Ishikawa (cell line): ENCODE results near the gene MAGEC2.

Experiments used
- CEBPB ChIP-seq: IDR thresholded peaks from 2 replicates; pipeline ENCODE4 v1.6.1; 2012
- CREB1 ChIP-seq: IDR thresholded peaks from 2 replicates; pipeline ENCODE4 v1.6.1; 2012; ENCODE audit warnings: low read depth
- EGR1 ChIP-seq: IDR thresholded peaks from 2 replicates; pipeline ENCODE4 v1.6.1; 2012
- EP300 ChIP-seq: IDR thresholded peaks from 2 replicates; pipeline ENCODE4 v1.6.1; 2012; ENCODE audit warnings: borderline replicate concordance
- FOXM1 ChIP-seq: IDR thresholded peaks from 2 replicates; pipeline ENCODE4 v1.6.1; 2012; ENCODE audit warnings: low read depth, borderline replicate concordance
- NFIC ChIP-seq: IDR thresholded peaks from 2 replicates; pipeline ENCODE4 v1.6.1; 2012
- RAD21 ChIP-seq: IDR thresholded peaks from 2 replicates; pipeline ENCODE4 v1.6.1; 2012; ENCODE audit warnings: low read depth
- TAF1 ChIP-seq: IDR thresholded peaks from 2 replicates; pipeline ENCODE4 v1.6.1; 2012; ENCODE audit warnings: low read depth, mild to moderate bottlenecking
- TCF12 ChIP-seq: IDR thresholded peaks from 2 replicates; pipeline ENCODE4 v1.6.1; 2012; ENCODE audit warnings: low read depth
- TEAD4 ChIP-seq: IDR thresholded peaks from 2 replicates; pipeline ENCODE4 v1.6.1; 2012
- YY1 ChIP-seq: IDR thresholded peaks from 2 replicates; pipeline ENCODE4 v1.6.1; 2012; ENCODE audit warnings: low read depth
- ZBTB7A ChIP-seq: IDR thresholded peaks from 2 replicates; pipeline ENCODE4 v1.6.1; 2012; ENCODE audit warnings: low read depth
- TF ChIP-seq, protein P1 (sequence below): IDR thresholded peaks from 2 replicates; pipeline ENCODE4 v1.6.1; 2012; ENCODE audit warnings: low read depth, mild to moderate bottlenecking
- TF ChIP-seq, protein P2 (sequence below): IDR thresholded peaks from 2 replicates; pipeline ENCODE4 v1.6.1; 2012
- TF ChIP-seq, protein P3 (sequence below): IDR thresholded peaks from 2 replicates; pipeline ENCODE4 v1.6.1; 2012

MAGEC2 gene

DNA sequence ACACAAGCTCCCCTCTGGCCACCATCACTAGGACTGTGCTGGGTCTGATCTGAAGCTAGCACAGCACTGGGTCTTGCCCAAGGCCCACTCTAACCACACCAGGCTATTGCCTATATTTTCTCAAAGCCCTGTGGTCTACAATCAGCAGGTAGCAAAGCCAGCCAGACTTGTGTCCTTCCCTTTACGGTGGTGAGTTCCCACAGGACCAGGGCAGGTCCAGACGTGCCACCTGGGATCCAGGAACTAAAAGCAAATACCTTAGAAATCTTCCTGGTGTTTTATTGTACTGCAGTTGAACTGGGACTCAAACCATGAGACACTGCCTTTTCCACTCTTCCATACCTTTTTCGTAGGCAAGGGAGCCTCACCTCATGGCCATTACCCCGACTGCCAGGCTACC, 9.0 kb upstream of the MAGEC2 start:
- TF ChIP-seq, protein P1, sequence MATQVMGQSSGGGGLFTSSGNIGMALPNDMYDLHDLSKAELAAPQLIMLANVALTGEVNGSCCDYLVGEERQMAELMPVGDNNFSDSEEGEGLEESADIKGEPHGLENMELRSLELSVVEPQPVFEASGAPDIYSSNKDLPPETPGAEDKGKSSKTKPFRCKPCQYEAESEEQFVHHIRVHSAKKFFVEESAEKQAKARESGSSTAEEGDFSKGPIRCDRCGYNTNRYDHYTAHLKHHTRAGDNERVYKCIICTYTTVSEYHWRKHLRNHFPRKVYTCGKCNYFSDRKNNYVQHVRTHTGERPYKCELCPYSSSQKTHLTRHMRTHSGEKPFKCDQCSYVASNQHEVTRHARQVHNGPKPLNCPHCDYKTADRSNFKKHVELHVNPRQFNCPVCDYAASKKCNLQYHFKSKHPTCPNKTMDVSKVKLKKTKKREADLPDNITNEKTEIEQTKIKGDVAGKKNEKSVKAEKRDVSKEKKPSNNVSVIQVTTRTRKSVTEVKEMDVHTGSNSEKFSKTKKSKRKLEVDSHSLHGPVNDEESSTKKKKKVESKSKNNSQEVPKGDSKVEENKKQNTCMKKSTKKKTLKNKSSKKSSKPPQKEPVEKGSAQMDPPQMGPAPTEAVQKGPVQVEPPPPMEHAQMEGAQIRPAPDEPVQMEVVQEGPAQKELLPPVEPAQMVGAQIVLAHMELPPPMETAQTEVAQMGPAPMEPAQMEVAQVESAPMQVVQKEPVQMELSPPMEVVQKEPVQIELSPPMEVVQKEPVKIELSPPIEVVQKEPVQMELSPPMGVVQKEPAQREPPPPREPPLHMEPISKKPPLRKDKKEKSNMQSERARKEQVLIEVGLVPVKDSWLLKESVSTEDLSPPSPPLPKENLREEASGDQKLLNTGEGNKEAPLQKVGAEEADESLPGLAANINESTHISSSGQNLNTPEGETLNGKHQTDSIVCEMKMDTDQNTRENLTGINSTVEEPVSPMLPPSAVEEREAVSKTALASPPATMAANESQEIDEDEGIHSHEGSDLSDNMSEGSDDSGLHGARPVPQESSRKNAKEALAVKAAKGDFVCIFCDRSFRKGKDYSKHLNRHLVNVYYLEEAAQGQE = no peak
- no peak for TF ChIP-seq EGR1
- TF ChIP-seq CREB1 = no peak
- TF ChIP-seq CEBPB = no peak
- TF ChIP-seq TEAD4 = no peak
- TF ChIP-seq FOXM1 = no peak
- TF ChIP-seq NFIC = no peak
- TF ChIP-seq, protein P2, sequence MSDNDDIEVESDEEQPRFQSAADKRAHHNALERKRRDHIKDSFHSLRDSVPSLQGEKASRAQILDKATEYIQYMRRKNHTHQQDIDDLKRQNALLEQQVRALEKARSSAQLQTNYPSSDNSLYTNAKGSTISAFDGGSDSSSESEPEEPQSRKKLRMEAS = no peak
- TF ChIP-seq YY1 = no peak
- no peak for TF ChIP-seq ZBTB7A

DNA sequence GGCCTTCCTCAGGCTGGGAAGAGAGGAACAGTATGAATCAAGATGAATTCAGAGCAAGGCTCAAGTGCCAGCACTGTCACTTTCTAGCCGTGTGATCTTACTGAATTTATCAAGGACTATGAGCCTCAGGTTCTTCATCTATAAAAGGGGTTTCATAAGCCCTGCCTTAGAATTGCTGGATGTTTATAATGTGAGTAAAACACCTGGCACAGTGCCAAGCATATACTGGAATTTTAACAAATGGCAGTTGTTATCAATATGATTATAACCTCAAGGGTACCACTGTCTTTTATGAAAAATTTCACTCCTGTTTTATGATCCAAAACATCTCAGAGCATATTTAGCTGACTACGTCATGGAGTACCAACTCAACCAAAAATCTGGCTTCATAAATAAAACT, 4.0 kb downstream of the MAGEC2 start:
- TF ChIP-seq TCF12 = no peak
- TF ChIP-seq, protein P1 = no peak
- TF ChIP-seq EGR1 = no peak
- TF ChIP-seq ZBTB7A = no peak
- no peak for TF ChIP-seq CEBPB
- TF ChIP-seq, protein P2 = no peak
- TF ChIP-seq NFIC = no peak
- TF ChIP-seq CREB1 = no peak
- no peak for TF ChIP-seq RAD21
- TF ChIP-seq TEAD4 = no peak
- TF ChIP-seq, protein P3, sequence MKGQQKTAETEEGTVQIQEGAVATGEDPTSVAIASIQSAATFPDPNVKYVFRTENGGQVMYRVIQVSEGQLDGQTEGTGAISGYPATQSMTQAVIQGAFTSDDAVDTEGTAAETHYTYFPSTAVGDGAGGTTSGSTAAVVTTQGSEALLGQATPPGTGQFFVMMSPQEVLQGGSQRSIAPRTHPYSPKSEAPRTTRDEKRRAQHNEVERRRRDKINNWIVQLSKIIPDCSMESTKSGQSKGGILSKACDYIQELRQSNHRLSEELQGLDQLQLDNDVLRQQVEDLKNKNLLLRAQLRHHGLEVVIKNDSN = no peak
- no peak for TF ChIP-seq FOXM1
- TF ChIP-seq EP300 = no peak
- TF ChIP-seq TAF1 = no peak
- no peak for TF ChIP-seq YY1

DNA sequence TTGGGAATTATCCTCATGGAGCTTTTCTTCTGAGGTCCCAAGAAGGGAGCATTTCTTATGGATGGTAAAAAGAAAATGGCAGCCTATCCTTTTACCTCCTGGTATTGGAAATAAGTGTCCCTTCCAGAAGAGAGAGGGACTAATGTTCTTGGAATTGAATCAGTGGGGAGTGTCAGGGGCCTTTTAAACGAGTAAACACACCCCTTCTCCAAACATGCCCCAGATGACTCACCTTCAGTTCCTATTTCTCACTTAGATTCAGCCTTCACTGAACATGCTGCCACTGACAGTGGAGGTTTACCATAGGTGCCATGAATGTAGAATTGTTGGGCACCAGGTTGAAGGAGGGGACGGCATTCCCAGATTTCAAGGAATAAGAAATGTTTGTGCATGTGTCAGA, 19.0 kb downstream of the MAGEC2 start:
- TF ChIP-seq FOXM1 (no peak), TAF1 (no peak)
- TF ChIP-seq, protein P2 = no peak

DNA sequence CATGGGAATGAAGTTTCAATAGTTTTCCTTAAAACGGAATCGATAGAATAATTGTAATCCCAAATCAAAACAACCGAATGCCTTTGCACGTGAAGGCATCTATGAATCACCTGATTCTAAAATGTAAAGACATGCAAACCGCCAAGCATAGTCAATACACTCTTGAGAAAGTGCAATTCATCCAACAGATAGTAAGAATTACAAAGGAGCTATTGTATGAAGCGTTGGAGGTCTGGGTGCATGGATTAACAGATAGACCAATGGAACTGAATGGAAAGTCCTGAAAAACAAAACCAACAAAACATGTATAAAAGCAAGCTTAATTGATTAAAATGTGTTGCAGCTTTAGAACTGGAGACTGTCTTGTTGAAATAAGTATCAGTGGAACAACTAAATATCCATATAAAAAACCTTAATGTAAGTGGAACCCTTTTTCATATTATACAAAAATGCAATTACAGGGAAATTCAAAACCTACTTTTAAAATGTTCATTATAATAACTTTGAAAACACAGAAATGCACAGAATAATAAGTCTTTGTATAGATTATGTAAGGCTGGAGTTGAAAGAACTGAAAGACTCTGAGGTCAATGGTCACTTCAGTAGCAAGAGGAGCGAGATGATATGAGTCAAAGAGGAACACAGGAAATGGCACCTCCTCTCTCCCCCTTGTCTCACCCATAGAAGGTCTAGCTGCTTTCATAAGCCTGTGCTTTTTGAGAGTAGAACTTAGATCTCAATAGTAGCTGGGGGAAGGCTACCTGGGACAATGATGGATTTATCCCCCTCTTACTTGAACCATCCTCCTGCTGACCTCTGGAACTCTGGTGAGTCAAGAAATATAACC, 20.1 kb downstream of the MAGEC2 start:
- TF ChIP-seq FOXM1 (no peak), CEBPB (no peak), TCF12 (no peak), EGR1 (no peak), ZBTB7A (no peak), EP300 (no peak), TEAD4 (no peak), YY1 (no peak), TAF1 (no peak), NFIC (no peak), CREB1 (no peak), RAD21 (no peak)
- TF ChIP-seq, protein P2 = no peak
- TF ChIP-seq, protein P1 = no peak
- TF ChIP-seq, protein P3 = no peak
